HT1080 (cell line): Measurements from ENCODE around the gene SLC22A3. TPM values are rescaled to one million over a fixed set of nuclear protein-coding genes. Genes with fewer than 3 reads are reported as not detected.

Experiments used
- DNase-seq: peaks from one replicate; pipeline ENCODE4 v3.0.0-alpha.2; 2015; ENCODE audit warnings: low read depth
- total RNA-seq: library from RNA; depleted of rRNA; stranded (reverse); fragments of >200 nt; shearing (Covaris generic); gene quantifications from 2 replicates; pipeline ENCODE4 v1.2.3, GENCODE V29; 2014; rRNA removed

SLC22A3 gene
- total RNA-seq, 1 experiment from 2014 or later = not detected

- no peak for DNase-seq
Observed at GRCh38 chr6:160500639-160501038, 152.5 kb downstream of the SLC22A3 start.

Other genes starting within 250 kb of the SLC22A3 start
- 1.1 and 2.7 TPM in 2 replicates for gene SLC22A1, start 226.6 kb upstream of the SLC22A3 start, total RNA-seq
- gene SLC22A2, start 89.6 kb upstream of the SLC22A3 start, total RNA-seq = not detected in 2 replicates